T-helper 2 cell treated with Interferon-gamma antibody and Interleukin-4, amounts not matched to agents 5 μg/mL and 100 μg/mL, for 36 hours (primary cell): Measurements from ENCODE around the gene ACTL10.
"Not testable (repeated sequence)": the region's sequence is repeated elsewhere in the genome, so short reads cannot be mapped to it uniquely, and the experiment has no call there.

Source experiments
- DNase-seq: peaks from one replicate; pipeline ENCODE4 v3.0.0; 2021; ENCODE audit warnings: low spot score
- H3K27ac Mint-ChIP-seq: one replicate; pipeline ENCODE4 v1.8.0; 2021; ENCODE audit warnings: mild to moderate bottlenecking, mixed read lengths
- H3K27me3 Mint-ChIP-seq: one replicate; pipeline ENCODE4 v1.8.0; 2021; ENCODE audit warnings: low read depth, mixed read lengths
- H3K36me3 Mint-ChIP-seq: one replicate; pipeline ENCODE4 v1.8.0; 2021; ENCODE audit warnings: low read depth, mixed read lengths
- H3K4me1 Mint-ChIP-seq: one replicate; pipeline ENCODE4 v1.8.0; 2021; ENCODE audit warnings: low read depth, mixed read lengths
- H3K4me3 Mint-ChIP-seq: one replicate; pipeline ENCODE4 v1.8.0; 2022; ENCODE audit warnings: mild to moderate bottlenecking, moderate library complexity, mixed read lengths
- H3K9me3 Mint-ChIP-seq: one replicate; pipeline ENCODE4 v1.8.0; 2021; ENCODE audit warnings: mixed read lengths

ACTL10 gene

GRCh38 chr20:33696448-33696847 lies 29.7 kb downstream of the ACTL10 start:
- Mint-ChIP-seq H3K27me3 (no peaks in the 10 kb centered on the region), H3K36me3 (peaks cover 4% of the 10 kb centered on the region), H3K4me3 (no peak overlapping the region), H3K4me1 (no peaks in the 10 kb centered on the region), H3K27ac (no peak overlapping the region), H3K9me3 (peaks cover 3% of the 10 kb centered on the region)
- DNase-seq: no peak

GRCh38 chr20:33697129-33697528 lies 30.4 kb downstream of the ACTL10 start:
- Mint-ChIP-seq H3K27ac (no peak overlapping the region), H3K9me3 (peaks cover 3% of the 10 kb centered on the region), H3K27me3 (no peaks in the 10 kb centered on the region), H3K4me1 (no peaks in the 10 kb centered on the region), H3K36me3 (peaks cover 5% of the 10 kb centered on the region), H3K4me3 (no peak overlapping the region)
- DNase-seq: no peak

GRCh38 chr20:33698966-33699365 lies 32.2 kb downstream of the ACTL10 start:
- not testable (repeated sequence) for DNase-seq, H3K27me3 Mint-ChIP-seq, H3K4me1 Mint-ChIP-seq, H3K9me3 Mint-ChIP-seq, H3K36me3 Mint-ChIP-seq, H3K27ac Mint-ChIP-seq, H3K4me3 Mint-ChIP-seq

GRCh38 chr20:33700696-33701441 lies 34.1 kb downstream of the ACTL10 start:
- H3K27ac Mint-ChIP-seq, H3K4me3 Mint-ChIP-seq, H3K36me3 Mint-ChIP-seq, H3K27me3 Mint-ChIP-seq, DNase-seq, H3K4me1 Mint-ChIP-seq, H3K9me3 Mint-ChIP-seq: not testable (repeated sequence)

- Mint-ChIP-seq H3K4me1 (no peaks in the 10 kb centered on the region), H3K9me3 (peaks cover 3% of the 10 kb centered on the region), H3K36me3 (peaks cover 6% of the 10 kb centered on the region), H3K27me3 (no peaks in the 10 kb centered on the region), H3K4me3 (no peak overlapping the region), H3K27ac (no peak overlapping the region)
- DNase-seq: no peak
Observed at GRCh38 chr20:33701629-33702450, 35.1 kb downstream of the ACTL10 start.

GRCh38 chr20:33702861-33703260 lies 36.1 kb downstream of the ACTL10 start:
- DNase-seq: no peak
- Mint-ChIP-seq H3K4me1 (peaks cover 3% of the 10 kb centered on the region), H3K27me3 (no peaks in the 10 kb centered on the region), H3K27ac (peak overlapping the region; percentile 23), H3K9me3 (peaks cover 3% of the 10 kb centered on the region), H3K4me3 (no peak overlapping the region), H3K36me3 (peaks cover 9% of the 10 kb centered on the region)

GRCh38 chr20:33703498-33704137 lies 36.9 kb downstream of the ACTL10 start:
- no peak for DNase-seq
- H3K4me1 Mint-ChIP-seq: peaks cover 3% of the 10 kb centered on the region
- no peaks in the 10 kb centered on the region for H3K9me3 Mint-ChIP-seq
- H3K36me3 Mint-ChIP-seq: peaks cover 9% of the 10 kb centered on the region
- no peak overlapping the region for H3K4me3 Mint-ChIP-seq
- no peak overlapping the region for H3K27ac Mint-ChIP-seq
- H3K27me3 Mint-ChIP-seq: no peaks in the 10 kb centered on the region

GRCh38 chr20:33704197-33704924 lies 37.6 kb downstream of the ACTL10 start:
- H3K9me3 Mint-ChIP-seq: no peaks in the 10 kb centered on the region
- DNase-seq: no peak
- H3K4me1 Mint-ChIP-seq: peaks cover 7% of the 10 kb centered on the region
- H3K27ac Mint-ChIP-seq: no peak overlapping the region
- no peak overlapping the region for H3K4me3 Mint-ChIP-seq
- peaks cover 10% of the 10 kb centered on the region for H3K36me3 Mint-ChIP-seq
- H3K27me3 Mint-ChIP-seq: no peaks in the 10 kb centered on the region

- H3K36me3 Mint-ChIP-seq: peaks cover 30% of the 10 kb centered on the region
Observed at GRCh38 chr20:33707668-33708067, 40.9 kb downstream of the ACTL10 start.

GRCh38 chr20:33709398-33709797 lies 42.7 kb downstream of the ACTL10 start:
- no peak for DNase-seq
- no peaks in the 10 kb centered on the region for H3K9me3 Mint-ChIP-seq
- peaks cover 42% of the 10 kb centered on the region for H3K36me3 Mint-ChIP-seq
- peaks cover 29% of the 10 kb centered on the region for H3K4me1 Mint-ChIP-seq
- H3K27me3 Mint-ChIP-seq: no peaks in the 10 kb centered on the region
- peak overlapping the region; percentile 82 for H3K27ac Mint-ChIP-seq
- H3K4me3 Mint-ChIP-seq: no peak overlapping the region

More at GRCh38 chr20:33707668-33708067, 40.9 kb downstream of the ACTL10 start:
- Mint-ChIP-seq H3K4me1 (peaks cover 27% of the 10 kb centered on the region), H3K27me3 (no peaks in the 10 kb centered on the region), H3K9me3 (no peaks in the 10 kb centered on the region), H3K4me3 (no peak overlapping the region), H3K27ac (peak overlapping the region; percentile 41)
- no peak for DNase-seq

GRCh38 chr20:33709905-33710541 lies 43.3 kb downstream of the ACTL10 start:
- H3K9me3 Mint-ChIP-seq: no peaks in the 10 kb centered on the region
- H3K27me3 Mint-ChIP-seq: no peaks in the 10 kb centered on the region
- H3K27ac Mint-ChIP-seq: peak overlapping the region; percentile 78
- DNase-seq: no peak
- peaks cover 29% of the 10 kb centered on the region for H3K4me1 Mint-ChIP-seq
- peaks cover 42% of the 10 kb centered on the region for H3K36me3 Mint-ChIP-seq
- peak overlapping the region; percentile 18 for H3K4me3 Mint-ChIP-seq

- peaks cover 42% of the 10 kb centered on the region for H3K36me3 Mint-ChIP-seq
- H3K27me3 Mint-ChIP-seq: no peaks in the 10 kb centered on the region
- H3K4me1 Mint-ChIP-seq: peaks cover 29% of the 10 kb centered on the region
- DNase-seq: no peak
- H3K27ac Mint-ChIP-seq: peak overlapping the region; percentile 75
- H3K9me3 Mint-ChIP-seq: no peaks in the 10 kb centered on the region
- H3K4me3 Mint-ChIP-seq: peak overlapping the region; percentile 46
Observed at GRCh38 chr20:33710681-33711445, 44.1 kb downstream of the ACTL10 start.

GRCh38 chr20:33711446-33711738 lies 44.6 kb downstream of the ACTL10 start:
- peak overlapping the region; percentile 75 for H3K27ac Mint-ChIP-seq
- H3K4me3 Mint-ChIP-seq: no peak overlapping the region
- no peak for DNase-seq

More at GRCh38 chr20:33711446-33711738, 44.6 kb downstream of the ACTL10 start:
- H3K36me3 Mint-ChIP-seq: peaks cover 45% of the 10 kb centered on the region
- no peaks in the 10 kb centered on the region for H3K9me3 Mint-ChIP-seq
- peaks cover 29% of the 10 kb centered on the region for H3K4me1 Mint-ChIP-seq
- H3K27me3 Mint-ChIP-seq: no peaks in the 10 kb centered on the region
